HG02798 (cell line): Measurements from ENCODE around the gene PAPOLB.
A peak's percentile ranks its signal among the peaks of the same experiment; 100 is the strongest.
"Not testable (repeated sequence)": the region's sequence is repeated elsewhere in the genome, so short reads cannot be mapped to it uniquely, and the experiment has no call there.

Experiments used
- ATAC-seq: cut with Tn5 transposase; IDR thresholded peaks from one replicate; pipeline ENCODE4 v1.9.1; 2021; ENCODE audit warnings: mild to moderate bottlenecking; ENCODE audit not compliant: unreplicated experiment, poor library complexity

Gene PAPOLB

DNA sequence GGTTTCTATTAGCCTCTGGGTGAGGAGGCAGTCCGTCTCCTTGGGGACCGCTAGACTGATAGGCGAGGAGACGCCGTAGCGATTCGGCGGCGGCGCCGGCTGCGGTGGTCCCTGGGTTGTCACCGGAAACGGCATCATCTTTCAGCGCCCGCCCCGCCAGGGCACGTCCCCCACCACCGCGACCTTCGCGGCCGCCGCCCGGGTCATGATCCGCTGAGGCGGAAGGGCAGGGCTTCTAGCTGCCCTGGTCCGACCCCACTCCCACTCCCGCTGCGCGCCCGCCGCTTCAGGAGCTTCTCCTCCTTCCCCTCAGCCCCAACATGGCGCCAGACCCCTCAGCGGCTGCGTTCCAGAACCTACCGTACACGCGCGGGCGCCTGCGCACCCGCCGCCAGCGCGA, at the start of gene PAPOLB:
PAPOLB (minus strand) TSS at position 358 of the 400 bp plus-strand sequence; CDS start at position 138, 220 bp downstream.
- peak; percentile 49 for ATAC-seq

DNA sequence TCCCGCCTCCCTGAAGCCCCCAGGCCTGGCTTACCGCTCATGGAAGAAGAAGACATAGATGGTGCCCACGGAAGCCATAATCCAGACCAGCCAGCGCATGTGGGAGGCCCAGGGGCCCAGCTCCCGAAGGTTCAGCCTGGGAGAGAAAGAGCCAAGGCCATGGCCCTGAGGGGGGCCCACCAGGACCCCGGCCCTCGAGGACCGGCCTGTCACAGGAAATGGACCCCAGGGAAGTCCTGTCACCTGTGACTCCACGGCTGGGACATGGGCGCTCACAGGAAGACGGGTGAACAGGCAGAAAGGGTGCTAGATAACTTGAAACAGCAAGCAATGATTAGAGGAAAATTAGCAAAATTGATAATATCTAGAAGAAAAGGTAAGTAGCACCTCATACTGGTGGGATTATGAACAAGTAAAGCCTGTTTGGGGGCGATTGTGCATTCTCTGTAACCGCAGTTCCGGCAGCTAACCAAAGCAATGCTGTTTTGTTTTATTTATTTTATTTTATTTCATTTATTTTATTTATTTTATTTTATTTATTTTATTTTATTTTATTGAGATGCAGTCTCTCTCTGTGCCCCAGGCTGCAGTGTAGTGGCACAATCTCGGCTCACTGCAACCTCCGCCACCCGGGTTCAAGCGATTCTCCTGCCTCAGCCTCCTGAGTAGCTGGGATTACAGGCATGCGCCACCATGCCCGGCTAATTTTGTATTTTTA, 49.4 kb upstream of the PAPOLB start:
- ATAC-seq: no peak

DNA sequence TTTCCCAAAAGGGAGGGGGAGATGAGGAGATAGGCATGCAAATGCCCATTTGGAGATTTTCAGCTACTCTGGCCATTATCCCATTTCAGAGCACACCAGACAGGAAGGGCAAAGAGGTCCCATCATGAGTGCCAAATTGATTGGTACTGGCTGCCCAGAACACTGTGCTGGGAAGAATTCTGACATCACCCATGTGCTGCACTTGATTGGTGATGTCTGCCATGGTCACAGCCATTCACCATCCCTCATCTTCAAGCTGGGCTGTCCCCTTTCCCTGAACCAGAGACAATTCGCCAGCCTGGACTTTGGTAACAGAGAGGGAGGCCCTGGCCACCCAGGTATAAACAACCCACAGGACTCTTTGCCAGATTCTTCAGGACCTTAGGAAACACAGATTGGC, 44.9 kb upstream of the PAPOLB start:
- no peak for ATAC-seq

GRCh38 chr7:4905171-4905570, 43.3 kb upstream of the PAPOLB start:
- ATAC-seq: no peak

DNA sequence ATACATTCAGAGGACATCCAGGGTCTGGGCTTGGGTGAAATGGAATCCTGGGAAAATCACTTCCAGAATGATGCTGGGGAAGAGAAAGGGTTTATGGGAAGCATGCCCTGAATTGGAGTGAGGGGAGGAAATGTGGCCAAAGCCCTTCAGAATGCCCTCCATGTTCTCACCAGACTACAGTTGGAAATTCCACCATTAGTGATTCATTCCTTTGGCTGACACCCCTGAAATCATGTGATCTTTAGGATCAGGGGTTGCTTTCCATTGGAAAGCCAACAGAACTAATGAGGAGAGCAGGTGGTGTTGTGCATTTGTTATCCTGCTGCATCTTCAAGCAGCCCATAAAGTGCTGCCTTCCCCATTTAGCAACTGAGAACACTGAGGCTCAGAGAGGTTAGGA, 42.5 kb upstream of the PAPOLB start:
- no peak for ATAC-seq

GRCh38 chr7:4895766-4896165, 33.9 kb upstream of the PAPOLB start:
- no peak for ATAC-seq

GRCh38 chr7:4894482-4894881, 32.7 kb upstream of the PAPOLB start:
- no peak for ATAC-seq

DNA sequence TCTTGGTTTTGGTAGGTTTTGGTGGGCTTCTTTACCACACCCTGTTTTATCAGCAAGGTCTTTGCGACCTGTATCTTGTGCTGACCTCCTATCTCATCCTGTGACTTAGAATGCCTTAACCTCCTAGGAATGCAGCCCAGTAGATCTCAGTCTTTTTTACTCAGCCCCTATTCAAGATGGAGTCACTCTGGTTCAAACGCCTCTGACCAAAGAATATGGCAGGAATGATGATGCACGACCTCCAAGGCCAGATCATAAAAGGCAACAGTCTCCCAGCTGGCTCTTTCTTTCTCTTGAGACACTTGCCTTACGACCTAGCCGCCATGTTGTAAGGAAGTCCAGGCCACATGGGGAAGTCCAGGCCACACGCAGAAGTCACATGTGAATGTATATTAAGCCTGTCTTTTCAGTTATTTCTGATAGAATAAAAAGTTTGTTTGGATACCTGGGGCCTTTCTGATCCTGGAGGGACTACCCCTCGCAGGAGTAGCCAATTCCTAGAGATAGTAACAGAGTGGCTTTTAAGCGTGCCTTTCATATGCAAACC, 32.2 kb upstream of the PAPOLB start:
- no peak for ATAC-seq

GRCh38 chr7:4893188-4893587, 31.4 kb upstream of the PAPOLB start:
- ATAC-seq: not testable (repeated sequence)

- ATAC-seq: not testable (repeated sequence)
Observed at GRCh38 chr7:4891522-4891921, 29.7 kb upstream of the PAPOLB start.

DNA sequence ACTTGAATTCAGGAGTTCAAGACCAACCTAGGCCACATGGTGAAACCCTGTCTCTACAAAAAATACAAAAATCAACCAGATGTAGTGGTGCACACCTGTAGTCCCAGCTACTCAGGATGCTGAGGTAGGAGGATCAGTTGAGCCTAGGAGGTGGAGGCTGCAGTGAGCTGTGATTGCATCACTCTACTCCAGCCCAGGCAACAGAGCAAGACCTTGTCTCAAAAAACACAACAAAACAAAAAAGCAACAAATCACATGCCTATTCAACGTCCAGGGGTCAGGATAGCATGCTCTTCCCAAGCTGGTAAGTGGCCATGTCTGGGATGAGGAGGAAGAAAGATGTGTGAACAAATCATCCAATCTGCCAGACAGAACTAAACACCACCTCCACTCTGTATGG, 27.9 kb upstream of the PAPOLB start:
- no peak for ATAC-seq

DNA sequence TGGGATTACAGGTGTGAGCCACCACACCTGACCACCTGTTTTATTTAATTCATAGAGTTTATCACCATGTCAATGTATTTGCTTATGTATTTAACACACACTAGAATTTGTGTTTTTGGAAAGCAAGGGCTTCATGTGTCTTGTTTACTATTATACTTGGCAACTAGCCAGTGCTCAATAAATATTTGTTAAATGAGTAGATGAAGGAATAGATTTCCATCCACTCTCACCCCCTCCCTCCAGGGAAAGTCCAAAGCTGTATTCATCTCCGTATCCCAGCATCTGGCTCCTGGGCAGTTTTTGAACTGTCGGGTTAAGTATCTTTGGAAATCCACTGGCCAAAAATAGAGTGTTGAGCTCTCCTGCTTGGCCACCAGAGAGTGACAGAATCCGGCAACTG, 26.3 kb upstream of the PAPOLB start:
- ATAC-seq: no peak

DNA sequence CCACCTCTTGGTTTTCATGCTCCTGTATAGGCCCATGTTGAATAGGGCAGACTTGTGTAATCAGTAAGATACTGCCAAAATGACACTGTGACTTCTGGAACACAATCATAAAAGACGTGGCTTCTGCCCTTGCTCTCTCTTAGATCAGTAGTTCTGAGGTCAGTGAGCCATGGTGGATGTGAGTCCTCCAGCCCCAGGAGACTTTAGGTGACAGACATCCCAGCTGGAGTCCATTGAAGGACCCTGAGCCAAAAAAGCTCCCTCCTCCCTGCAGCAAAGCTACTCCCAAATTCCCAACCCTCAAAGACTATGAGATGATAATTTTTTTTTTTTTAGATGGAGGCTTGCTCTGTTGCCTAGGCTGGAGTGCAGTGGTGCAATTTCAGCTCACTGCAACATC, 24.8 kb upstream of the PAPOLB start:
- ATAC-seq: no peak

DNA sequence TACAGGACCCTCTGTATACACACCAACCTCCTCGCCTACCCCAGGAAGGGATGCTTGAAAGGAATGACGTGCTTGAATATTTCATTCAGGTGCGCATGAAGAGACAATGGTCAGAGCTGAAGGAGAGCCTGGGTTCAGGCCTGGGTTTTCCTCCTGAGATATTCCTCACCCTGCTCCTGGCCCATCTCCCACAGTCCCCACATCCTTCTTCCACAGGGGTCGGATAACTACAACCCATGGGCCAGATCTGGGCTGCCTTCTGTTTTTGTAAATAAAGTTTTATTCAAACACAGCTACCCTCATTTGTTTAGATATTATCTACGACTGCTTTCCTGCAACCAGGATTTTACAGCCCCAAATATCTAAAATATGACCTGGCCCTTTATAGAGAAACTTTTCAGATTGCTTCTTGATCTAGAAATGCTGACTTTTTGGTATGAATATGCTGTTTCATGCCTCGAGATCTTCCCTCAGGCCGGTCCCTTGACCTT, 23.5 kb upstream of the PAPOLB start:
- ATAC-seq: no peak

GRCh38 chr7:4884164-4884563, 22.3 kb upstream of the PAPOLB start:
- ATAC-seq: no peak

GRCh38 chr7:4883372-4884144, 21.7 kb upstream of the PAPOLB start, which contains the start of gene RADIL:
RADIL (minus strand) TSS chr7:4883716; CDS start chr7:4878139, 5,577 bp downstream.
- ATAC-seq: peak; percentile 66

- ATAC-seq: peak; percentile 7
Observed at GRCh38 chr7:4883033-4883371, 21.2 kb upstream of the PAPOLB start.

GRCh38 chr7:4882169-4883032, 20.6 kb upstream of the PAPOLB start:
- ATAC-seq: no peak

DNA sequence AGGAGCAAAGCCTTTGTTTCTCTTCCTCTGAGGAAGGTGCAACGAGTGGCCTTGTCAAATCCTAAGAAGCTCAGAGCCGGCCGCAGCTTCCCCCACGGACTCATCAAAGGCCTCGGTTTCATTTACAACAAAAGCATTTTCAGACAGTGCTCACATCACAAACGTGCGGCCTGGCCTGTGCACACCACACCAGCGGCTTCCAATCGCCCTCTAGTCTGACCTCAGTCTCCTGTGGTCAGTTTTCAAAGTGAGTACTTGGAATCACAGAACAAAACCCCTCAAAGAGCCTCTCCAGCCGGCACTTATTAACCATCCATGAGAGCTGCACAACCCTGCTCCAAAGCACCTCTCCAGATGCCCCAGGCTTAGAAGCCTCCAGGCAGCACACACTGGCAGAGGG, 18.4 kb upstream of the PAPOLB start:
- no peak for ATAC-seq

- no peak for ATAC-seq
Observed at GRCh38 chr7:4879396-4880081, 17.7 kb upstream of the PAPOLB start.
